A549 (cell line): ENCODE results near the gene MRFAP1L1. TPM values are rescaled to one million over a fixed set of nuclear protein-coding genes. Genes with fewer than 3 reads are reported as not detected.

ENCODE experiments used
- ATAC-seq, 2 experiments: fragments of 200-7000 bp in 1 of 2; fragments of >200 bp in 1 of 2; cut with Nextera tagmentation in 1 of 2; cut with Tn5 transposase in 1 of 2; 3 replicates each; pipeline versions ENCODE4 v1.8.0 to v1.9.1; 2018 to 2020; ENCODE audit warnings: mild to moderate bottlenecking in 1 of 2, moderate library complexity in 1 of 2
- CTCF ChIA-PET: fragments of 300-600 bp; sonication (Branson Sonifier 250); formaldehyde crosslinking; extraction: SDS; loops from one replicate; lab custom pipeline; 2021; ENCODE audit warnings: antibody characterized with exemption, inconsistent platforms; lab: Yijun Ruan, JAX
- POLR2A ChIA-PET: fragments of 350-600 bp; formaldehyde crosslinking; extraction: SDS; loops from one replicate; lab custom pipeline; 2021; ENCODE audit warnings: antibody characterized with exemption, inconsistent platforms; lab: Yijun Ruan, JAX
- DNase-seq, 2 experiments: peaks; one replicate each; pipeline versions ENCODE4 v3.0.0 to v3.0.0-alpha.2; 2011 to 2016; ENCODE audit warnings: low read depth in 1 of 2, low spot score in 1 of 2
- FAIRE-seq: peaks from 2 replicates; lab custom pipeline; 2011; peaks lifted over from hg19 to GRCh38; lab: Jason Lieb, UNC
- H3K27ac ChIP-seq, 2 experiments: fragments of >200 bp; sonication (Bioruptor Twin); formaldehyde crosslinking; 3 replicates each; pipeline ENCODE4 v1.5.1; 2016 to 2017
- H3K4me1 ChIP-seq: fragments of >200 bp; sonication (Bioruptor Twin); formaldehyde crosslinking; 3 replicates; pipeline ENCODE4 v1.6.1; 2016
- H3K4me2 ChIP-seq: fragments of >200 bp; sonication (Bioruptor Twin); formaldehyde crosslinking; 3 replicates; pipeline ENCODE4 v1.6.1; 2016
- H3K4me3 ChIP-seq: fragments of >200 bp; sonication (Bioruptor Twin); formaldehyde crosslinking; 3 replicates; pipeline ENCODE4 v1.5.1; 2016
- H3K9me3 ChIP-seq: fragments of >200 bp; sonication (Bioruptor Twin); formaldehyde crosslinking; 3 replicates; pipeline ENCODE4 v1.6.1; 2016
- BHLHE40 ChIP-seq: IDR thresholded peaks from 2 replicates; pipeline ENCODE4 v1.6.1; 2012; ENCODE audit warnings: low read depth, low read length, inconsistent platforms
- CBX2 ChIP-seq: fragments of 200-600 bp; sonication (generic); IDR thresholded peaks from 2 replicates; pipeline ENCODE4 v1.6.1; 2016; ENCODE audit warnings: low read depth, mild to moderate bottlenecking, borderline replicate concordance
- CEBPB ChIP-seq, 2 experiments: fragments of >200 bp in 1 of 2; sonication (Bioruptor Twin) in 1 of 2; formaldehyde crosslinking in 1 of 2; IDR thresholded peaks; 2 replicates each; pipeline ENCODE4 v1.6.1; 2012 to 2016
- CHD4 ChIP-seq: fragments of 200-600 bp; sonication (generic); IDR thresholded peaks from 2 replicates; pipeline ENCODE4 v1.6.1; 2016; ENCODE audit warnings: antibody characterized with exemption, mild to moderate bottlenecking, borderline replicate concordance
- CTCF ChIP-seq: fragments of >200 bp; sonication (Bioruptor Twin); formaldehyde crosslinking; IDR thresholded peaks from 3 replicates; pipeline ENCODE4 v1.5.1; 2016
- EHMT2 ChIP-seq: fragments of 200-600 bp; sonication (generic); IDR thresholded peaks from 2 replicates; pipeline ENCODE4 v1.6.1; 2016; ENCODE audit warnings: antibody characterized with exemption, low read depth, mild to moderate bottlenecking, moderate library complexity
- ELK1 ChIP-seq: fragments of 150-350 bp; IDR thresholded peaks from 2 replicates; pipeline ENCODE4 v1.6.1; 2014; ENCODE audit warnings: low read depth, mild to moderate bottlenecking, low read length
- ESRRA ChIP-seq: fragments of 150-350 bp; IDR thresholded peaks from 2 replicates; pipeline ENCODE4 v1.6.1; 2014; ENCODE audit warnings: mild to moderate bottlenecking, low read length, borderline replicate concordance
- FOSL2 ChIP-seq, 2 experiments: fragments of 450-650 bp in 1 of 2; fragments of >200 bp in 1 of 2; sonication (Bioruptor Twin) in 1 of 2; formaldehyde crosslinking; IDR thresholded peaks; 2 replicates each; pipeline versions ENCODE4 v1.5.0 to v1.6.1; 2016 to 2020; ENCODE audit warnings: mild to moderate bottlenecking in 1 of 2, moderate library complexity in 1 of 2
- HOXA7 ChIP-seq: fragments of 250-450 bp; sonication (Bioruptor Pico); IDR thresholded peaks from 2 replicates; pipeline ENCODE4 v1.5.0; 2020; ENCODE audit warnings: mild to moderate bottlenecking, moderate library complexity
- HOXB5 ChIP-seq: fragments of 250-450 bp; sonication (Bioruptor Pico); IDR thresholded peaks from 2 replicates; pipeline ENCODE4 v1.5.0; 2020; ENCODE audit warnings: mild to moderate bottlenecking, moderate library complexity
- JUN ChIP-seq, 2 experiments: fragments of >200 bp; sonication (Bioruptor Twin); formaldehyde crosslinking; IDR thresholded peaks; 2 replicates in 1 of 2; 3 replicates in 1 of 2; pipeline ENCODE4 v1.6.1; 2016 to 2017
- JUNB ChIP-seq: fragments of >200 bp; sonication (Bioruptor Twin); formaldehyde crosslinking; IDR thresholded peaks from 2 replicates; pipeline ENCODE4 v1.6.1; 2016
- NFE2L2 ChIP-seq: fragments of 150-350 bp; conservative IDR thresholded peaks from 2 replicates; pipeline ENCODE4 v1.6.1; 2014; ENCODE audit warnings: low read length
- NR3C1 ChIP-seq: fragments of >200 bp; sonication (Bioruptor Twin); formaldehyde crosslinking; IDR thresholded peaks from 3 replicates; pipeline ENCODE4 v1.6.1; 2017
- PBX3 ChIP-seq: IDR thresholded peaks from 2 replicates; pipeline ENCODE4 v1.6.1; 2012
- PHF8 ChIP-seq: fragments of 200-600 bp; sonication (generic); IDR thresholded peaks from 2 replicates; pipeline ENCODE4 v1.6.1; 2016; ENCODE audit warnings: low read depth, mild to moderate bottlenecking, antibody characterized with exemption, moderate library complexity, borderline replicate concordance
- POLR2AphosphoS2 ChIP-seq: conservative IDR thresholded peaks from 2 replicates; pipeline ENCODE4 v1.6.1; 2012; ENCODE audit warnings: low read length, improper control_type of control experiment, inconsistent platforms
- RARB ChIP-seq: fragments of 250-450 bp; sonication (Bioruptor Pico); IDR thresholded peaks from 2 replicates; pipeline ENCODE4 v1.8.0; 2021; ENCODE audit warnings: mild to moderate bottlenecking, moderate library complexity
- RNF2 ChIP-seq: fragments of 200-600 bp; sonication (generic); IDR thresholded peaks from 2 replicates; pipeline ENCODE4 v1.6.1; 2016; ENCODE audit warnings: low read depth, mild to moderate bottlenecking, antibody characterized with exemption, moderate library complexity, borderline replicate concordance
- SMC3 ChIP-seq: fragments of >200 bp; sonication (Bioruptor Twin); formaldehyde crosslinking; IDR thresholded peaks from 3 replicates; pipeline ENCODE4 v1.6.1; 2018; ENCODE audit warnings: inconsistent platforms
- SREBF2 ChIP-seq: fragments of 450-650 bp; IDR thresholded peaks from 2 replicates; pipeline ENCODE4 v1.6.1; 2014; ENCODE audit warnings: mild to moderate bottlenecking, moderate library complexity
- USF2 ChIP-seq: fragments of 450-650 bp; IDR thresholded peaks from 2 replicates; pipeline ENCODE4 v1.6.1; 2014; ENCODE audit warnings: antibody characterized with exemption
- ZC3H11A ChIP-seq: fragments of 450-650 bp; IDR thresholded peaks from 2 replicates; pipeline ENCODE4 v1.6.1; 2014; ENCODE audit warnings: antibody characterized with exemption, mild to moderate bottlenecking
- ZNF302 ChIP-seq: fragments of 250-450 bp; sonication (Bioruptor Pico); IDR thresholded peaks from 2 replicates; pipeline ENCODE4 v1.9.0; 2021; ENCODE audit warnings: inconsistent platforms, mild to moderate bottlenecking, moderate library complexity
- ZSCAN20 ChIP-seq: fragments of 250-450 bp; sonication (Bioruptor Pico); IDR thresholded peaks from 2 replicates; pipeline ENCODE4 v1.8.0; 2022; ENCODE audit warnings: mild to moderate bottlenecking, moderate library complexity
- WGBS: methylation state at CpG from one replicate; pipeline ENCODE4 v1.1.6; 2017; ENCODE audit errors: missing lambda C conversion rate; 5-methylcytosine and 5-hydroxymethylcytosine counted together
- polyA plus RNA-seq, 4 experiments: library from polyadenylated mRNA; depleted of rRNA in 3 of 4; stranded (reverse); fragments of >200 nt; fragmentation: RNase III in 1 of 4; extraction: RNeasy Plus Mini Kit Qiagen cat#74134 plus additional on column Dnase treatment in 1 of 4; gene quantifications; 2 replicates in 3 of 4; 3 replicates in 1 of 4; pipeline ENCODE4 v1.2.3, GENCODE V29; 2011 to 2017

Gene MRFAP1L1
- polyA plus RNA-seq, 2 of the 4 experiments (the other 2 are of a cell fraction): 46.1 to 78.2 TPM

GRCh38 chr4:6668391-6668790 is 41.3 kb downstream of the MRFAP1L1 start (continued):
- no peak for TF ChIP-seq CTCF
- TF ChIP-seq ZNF302 (CRISPR knock-in tag): no peak
- TF ChIP-seq, all 56 proteins: peak for 0

- no peak overlapping the region for H3K4me3 ChIP-seq
- DNase-seq (no peak), ATAC-seq (no peak), FAIRE-seq (no peak)
- H3K9me3 ChIP-seq: no peaks in the 10 kb centered on the region
- H3K27ac ChIP-seq: no peak overlapping the region
- WGBS: 95% methylated on average over 9 of the region's 9 CpGs
- no peak for TF ChIP-seq RNF2
- no peak for TF ChIP-seq CEBPB (IDR thresholded peaks at IDR 0.05)
- no peak for TF ChIP-seq ZSCAN20 (CRISPR knock-in tag)
- TF ChIP-seq USF2: no peak
- no peak for TF ChIP-seq JUNB
- no peak for TF ChIP-seq HOXB5 (CRISPR knock-in tag)
- no peak for TF ChIP-seq SMC3
- TF ChIP-seq PHF8: no peak
- no peak for TF ChIP-seq EHMT2
- no peak for TF ChIP-seq NFE2L2
- TF ChIP-seq NR3C1: no peak
- no peak for TF ChIP-seq SREBF2
- TF ChIP-seq PBX3: no peak
- TF ChIP-seq RARB: no peak
- no peak for TF ChIP-seq HOXA7 (CRISPR knock-in tag)
- TF ChIP-seq ESRRA: no peak
- no peak for TF ChIP-seq POLR2AphosphoS2
- TF ChIP-seq CBX2: no peak
- TF ChIP-seq ZNF302 (CRISPR knock-in tag): no peak
- TF ChIP-seq BHLHE40: no peak
- H3K4me1 ChIP-seq: peaks cover 7% of the 10 kb centered on the region; the same call in 2 of the 3 replicates
- no peak overlapping the region for H3K4me2 ChIP-seq
- CTCF ChIA-PET: interaction anchor here (0.7 to 1.6 kb wide), 2 partner anchors 16 to 114 kb away, joined by 3 to 4 read pairs; no protein-coding TSS in a partner anchor
- POLR2A ChIA-PET: interaction anchor here (1.6 kb wide), 1 partner anchor 8 kb away, joined by 14 read pairs; a partner anchor contains a TSS
Observed at GRCh38 chr4:6665320-6665654, 44.4 kb downstream of the MRFAP1L1 start.

- peak overlapping the region; percentile 38; the same call in 2 of the 3 replicates for H3K4me3 ChIP-seq
- FAIRE-seq (no peak), DNase-seq (no peak), ATAC-seq (peak in 1 of 2 experiments; percentile 14; a peak in 2 of 6 replicates)
- peaks cover 7% of the 10 kb centered on the region; the same call in 2 of the 3 replicates for H3K4me1 ChIP-seq
- H3K9me3 ChIP-seq: no peaks in the 10 kb centered on the region
- WGBS: 70% methylated on average over 29 of the region's 55 CpGs
- H3K4me2 ChIP-seq: peak overlapping the region; percentile 81
- CTCF ChIA-PET: interaction anchor here (0.6 to 2.3 kb wide), 14 partner anchors 12 to 334 kb away, joined by 3 to 6 read pairs (median 4); no protein-coding TSS in a partner anchor
- H3K27ac ChIP-seq: peak overlapping the region; percentile 27 to 59; a peak in 3 of 6 replicates
- POLR2A ChIA-PET: interaction anchor here (1.0 to 1.6 kb wide), 2 partner anchors 10 to 23 kb away, joined by 13 to 14 read pairs; partner anchors contain the start of gene MRFAP1
- no peak for TF ChIP-seq FOSL2 (IDR thresholded peaks at IDR 0.05)
- no peak for TF ChIP-seq FOSL2 (CRISPR knock-in tag; IDR thresholded peaks at IDR 0.05)
- no peak for TF ChIP-seq ELK1
- no peak for TF ChIP-seq USF2
- no peak for TF ChIP-seq CHD4
- TF ChIP-seq PBX3: no peak
- TF ChIP-seq ZC3H11A: no peak
- no peak for TF ChIP-seq JUN (IDR thresholded peaks at IDR 0.05)
Observed at GRCh38 chr4:6663596-6664393, 45.9 kb downstream of the MRFAP1L1 start.
